ENCODE data around the gene FHIT.

GRCh38 chr3:59791774-59792308 lies 1459.4 kb downstream of the FHIT start:
- TF ChIP-seq CTCF (conservative IDR thresholded peaks at IDR 0.05; ENCODE audit: low read depth, low read length), result no peak
- TF ChIP-seq RCOR1 (IDR thresholded peaks at IDR 0.05; ENCODE audit: insufficient replicate concordance, low read length), result no peak
- no peak for TF ChIP-seq POLR2A (IDR thresholded peaks at IDR 0.05; ENCODE audit: low read depth, low read length)
- TF ChIP-seq MXI1 (IDR thresholded peaks at IDR 0.05; ENCODE audit: borderline replicate concordance, low read depth, low read length), result no peak
- TF ChIP-seq RAD21 (IDR thresholded peaks at IDR 0.05; ENCODE audit: low read length), result no peak
- no peak for TF ChIP-seq CEBPB (IDR thresholded peaks at IDR 0.05; ENCODE audit: low read depth, low read length)
- TF ChIP-seq ELK1 (IDR thresholded peaks at IDR 0.05; ENCODE audit: borderline replicate concordance, low read depth, low read length), result no peak
- no peak for TF ChIP-seq MAFK (IDR thresholded peaks at IDR 0.05; ENCODE audit: low read depth, low read length)
- no peak for TF ChIP-seq RFX5 (IDR thresholded peaks at IDR 0.05; ENCODE audit: low read depth, low read length)
- TF ChIP-seq, protein P1, sequence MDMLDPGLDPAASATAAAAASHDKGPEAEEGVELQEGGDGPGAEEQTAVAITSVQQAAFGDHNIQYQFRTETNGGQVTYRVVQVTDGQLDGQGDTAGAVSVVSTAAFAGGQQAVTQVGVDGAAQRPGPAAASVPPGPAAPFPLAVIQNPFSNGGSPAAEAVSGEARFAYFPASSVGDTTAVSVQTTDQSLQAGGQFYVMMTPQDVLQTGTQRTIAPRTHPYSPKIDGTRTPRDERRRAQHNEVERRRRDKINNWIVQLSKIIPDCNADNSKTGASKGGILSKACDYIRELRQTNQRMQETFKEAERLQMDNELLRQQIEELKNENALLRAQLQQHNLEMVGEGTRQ (IDR thresholded peaks at IDR 0.05; ENCODE audit: low read depth, low read length), result no peak
- no peak for TF ChIP-seq SMC3 (IDR thresholded peaks at IDR 0.05; ENCODE audit: low read depth, low read length)
- no peak for TF ChIP-seq CHD1 (IDR thresholded peaks at IDR 0.05; ENCODE audit: low read depth, low read length)
- TF ChIP-seq FOS (IDR thresholded peaks at IDR 0.05; ENCODE audit: low read depth, low read length), result no peak
- no peak for TF ChIP-seq MAZ (IDR thresholded peaks at IDR 0.05; ENCODE audit: borderline replicate concordance, low read depth, low read length)
